COLO829 (cell line): ENCODE measurements around the gene PRKCZ.
A peak's percentile ranks its signal among the peaks of the same experiment; 100 is the strongest.
"Not testable (repeated sequence)": the region's sequence is repeated elsewhere in the genome, so short reads cannot be mapped to it uniquely, and the experiment has no call there.

Experiments used
- DNase-seq: peaks from one replicate; pipeline ENCODE4 v3.0.0; 2012; ENCODE audit warnings: low spot score

Gene PRKCZ

DNA sequence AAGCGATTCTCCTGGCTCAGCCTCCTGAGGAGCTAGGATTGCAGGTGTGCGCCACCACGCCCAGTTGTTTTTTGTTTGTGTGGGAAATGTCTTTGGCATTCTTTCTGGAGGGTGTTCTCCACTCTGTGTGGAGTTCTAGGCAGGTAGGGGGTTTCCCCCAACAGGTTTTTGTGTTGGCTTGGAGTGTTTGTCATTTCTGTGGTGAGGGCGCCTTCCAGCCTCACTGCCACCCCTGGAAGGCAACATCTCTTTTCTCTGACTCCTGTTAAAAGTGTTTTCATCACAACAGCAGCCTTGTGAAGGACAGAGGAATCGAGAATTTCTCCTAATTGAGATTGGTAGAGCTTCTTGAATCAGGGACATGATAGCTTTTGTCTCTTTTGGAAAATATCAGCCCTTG lies 69.7 kb downstream of the PRKCZ start:
- no peak for DNase-seq

DNA sequence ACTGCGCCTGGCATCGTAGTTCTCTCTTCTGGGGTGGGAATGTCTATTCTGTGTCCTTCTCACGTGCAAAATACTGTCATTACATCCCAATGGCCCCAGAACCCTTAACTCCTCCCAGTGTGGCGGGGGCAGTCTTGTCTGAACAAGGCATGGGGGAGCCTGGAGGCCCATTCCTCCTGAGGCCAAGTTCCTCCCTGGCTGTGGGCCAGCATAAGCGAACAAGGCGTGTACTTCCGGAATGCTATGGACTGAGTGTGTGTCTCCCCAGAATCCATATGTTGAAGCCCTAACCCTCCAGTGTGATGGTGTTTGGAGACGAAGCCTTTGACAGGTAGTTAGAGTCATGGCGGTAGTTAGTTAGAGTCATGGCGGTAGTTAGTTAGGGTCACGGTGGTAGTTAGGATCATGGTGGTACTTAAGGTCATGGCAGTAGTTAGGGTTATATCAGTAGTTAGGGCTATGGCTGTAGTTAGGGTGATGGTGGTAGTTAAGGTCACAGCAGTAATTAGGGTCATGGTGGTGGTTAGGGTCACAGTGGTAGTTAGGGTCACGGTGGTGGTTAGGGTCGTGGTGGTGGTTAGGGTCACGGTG lies 71.0 kb downstream of the PRKCZ start:
- no peak for DNase-seq

DNA sequence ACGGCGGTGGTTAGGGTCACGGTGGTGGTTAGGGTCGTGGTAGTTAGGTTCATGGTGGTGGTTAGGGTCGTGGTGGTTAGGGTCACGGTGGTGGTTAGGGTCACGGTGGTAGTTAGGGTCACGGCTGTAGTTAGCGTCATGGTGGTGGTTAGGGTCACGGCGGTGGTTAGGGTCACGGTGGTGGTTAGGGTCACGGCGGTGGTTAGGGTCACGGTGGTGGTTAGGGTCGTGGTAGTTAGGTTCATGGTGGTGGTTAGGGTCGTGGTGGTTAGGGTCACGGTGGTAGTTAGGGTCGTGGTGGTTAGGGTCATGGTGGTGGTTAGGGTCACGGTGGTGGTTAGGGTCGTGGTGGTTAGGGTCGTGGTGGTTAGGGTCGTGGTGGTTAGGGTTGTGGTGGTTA lies 71.6 kb downstream of the PRKCZ start:
- DNase-seq = not testable (repeated sequence)

GRCh38 chr1:2124446-2125198 lies 74.4 kb downstream of the PRKCZ start:
- no peak for DNase-seq

DNA sequence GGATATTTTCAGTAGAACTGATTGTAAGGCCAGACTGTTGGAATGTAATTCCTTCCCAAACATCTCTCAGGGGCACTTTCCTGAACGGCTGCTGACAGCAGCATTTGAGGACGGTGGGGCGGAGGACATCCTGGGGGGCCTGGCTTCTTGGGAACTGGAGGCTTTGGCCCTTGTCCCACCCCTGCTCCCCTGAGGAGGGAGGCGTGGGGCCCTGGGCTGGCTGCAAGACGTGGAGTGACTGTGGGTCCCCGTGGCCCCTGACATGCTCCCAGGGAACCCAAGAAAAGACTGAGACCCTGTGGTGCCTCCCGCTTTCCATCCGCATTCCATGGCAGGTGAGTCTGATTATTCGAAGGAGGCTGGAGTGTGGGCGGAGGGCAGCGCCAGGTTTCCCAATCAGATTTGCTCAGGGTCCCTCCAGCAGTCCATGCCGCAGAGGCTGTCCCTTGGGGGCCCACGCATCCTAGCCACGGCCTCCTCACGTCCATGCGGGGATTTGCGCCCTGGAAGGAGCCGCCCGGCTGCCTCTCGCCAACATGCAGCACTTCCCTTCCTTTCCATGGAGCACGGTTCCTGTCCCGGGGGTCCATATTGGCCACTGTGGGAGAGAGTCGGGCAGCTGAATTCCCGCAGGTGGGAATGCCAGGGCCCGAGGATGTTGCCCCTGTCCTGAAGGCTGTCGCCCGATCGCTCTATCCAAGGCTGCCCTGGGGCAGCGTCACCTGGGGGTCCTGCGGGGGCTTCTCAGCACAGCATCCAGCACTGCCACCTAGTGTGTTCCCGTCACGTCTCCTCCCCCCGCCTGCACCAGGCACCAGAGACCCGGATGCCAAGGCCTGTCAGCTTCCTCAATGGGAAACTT lies 75.4 kb downstream of the PRKCZ start:
- no peak for DNase-seq

DNA sequence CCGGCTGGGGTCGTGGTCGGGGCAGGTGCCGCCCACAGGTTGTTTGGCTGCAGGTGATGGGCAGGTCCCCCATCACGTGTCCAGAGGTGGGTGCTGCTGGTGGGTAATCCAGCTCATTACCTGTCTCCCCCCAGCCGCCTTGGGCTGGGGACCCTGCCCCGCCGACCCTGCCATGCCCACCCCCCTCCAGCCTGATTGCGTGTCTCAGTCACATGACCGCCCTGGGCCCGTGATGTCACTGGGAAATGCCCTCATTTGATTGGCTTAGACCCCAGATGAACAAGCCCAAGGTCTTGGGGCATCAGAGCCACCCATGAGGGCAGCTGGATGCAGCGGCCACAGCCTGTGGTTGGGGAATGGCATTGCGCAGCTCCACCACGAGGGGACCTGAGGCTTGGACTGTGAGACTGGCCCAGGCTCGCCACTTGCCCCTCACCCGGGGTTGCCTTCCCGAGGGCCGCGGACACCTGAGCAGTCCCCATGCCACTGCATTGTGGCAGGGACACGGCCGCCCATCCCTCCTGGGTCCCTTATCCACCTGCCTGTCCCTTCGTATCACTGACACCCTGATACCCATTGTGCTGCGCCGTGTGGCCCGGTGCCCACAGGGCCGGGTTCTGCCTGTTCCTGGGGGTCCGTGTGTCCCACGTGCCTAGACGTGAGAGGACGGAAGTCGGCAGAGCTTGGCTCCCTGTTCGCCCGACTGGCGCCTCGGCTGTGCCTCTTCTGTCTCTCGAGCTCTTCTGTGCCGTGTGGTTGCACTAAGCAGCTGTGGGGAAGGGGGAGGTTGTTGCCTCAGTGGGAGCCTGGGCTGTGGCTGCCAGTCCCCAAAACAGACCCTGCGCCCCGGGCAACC lies 76.3 kb downstream of the PRKCZ start:
- DNase-seq = no peak

GRCh38 chr1:2127187-2128145 lies 77.3 kb downstream of the PRKCZ start:
- no peak for DNase-seq

DNA sequence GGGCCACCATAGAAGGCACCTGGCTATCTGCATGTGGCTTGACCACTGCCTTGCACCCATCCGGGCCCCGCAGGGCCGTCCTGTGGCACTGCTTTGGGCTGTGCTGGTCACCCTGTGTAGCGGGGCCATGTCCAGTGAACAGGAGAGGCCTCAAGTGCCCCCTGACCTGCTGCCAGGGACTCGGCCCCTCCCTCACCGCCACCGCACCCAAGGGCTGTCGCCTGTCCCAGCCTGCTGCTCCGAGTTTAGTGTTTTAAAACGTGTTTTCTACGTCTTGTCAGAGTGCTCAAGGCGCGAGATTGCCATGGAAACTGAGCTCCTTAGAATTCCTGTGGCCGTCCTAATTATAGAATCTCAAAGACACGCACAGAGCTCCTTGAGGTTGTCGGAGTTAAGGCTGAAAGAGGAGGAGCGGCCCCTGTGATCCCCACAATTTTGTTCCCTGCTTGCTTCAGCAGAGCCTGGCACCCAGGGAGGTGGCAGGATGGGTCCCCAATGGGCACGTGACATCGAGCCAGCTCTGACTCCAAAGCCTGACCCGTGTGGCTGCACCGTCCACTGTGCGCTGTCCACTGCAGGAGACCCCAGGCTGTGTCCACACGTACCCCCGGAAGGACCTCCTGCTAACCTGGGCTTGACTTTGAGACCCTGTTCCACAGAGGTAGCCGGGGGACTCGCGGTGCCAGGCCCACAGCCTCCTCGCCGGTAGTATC lies 78.1 kb downstream of the PRKCZ start:
- no peak for DNase-seq

DNA sequence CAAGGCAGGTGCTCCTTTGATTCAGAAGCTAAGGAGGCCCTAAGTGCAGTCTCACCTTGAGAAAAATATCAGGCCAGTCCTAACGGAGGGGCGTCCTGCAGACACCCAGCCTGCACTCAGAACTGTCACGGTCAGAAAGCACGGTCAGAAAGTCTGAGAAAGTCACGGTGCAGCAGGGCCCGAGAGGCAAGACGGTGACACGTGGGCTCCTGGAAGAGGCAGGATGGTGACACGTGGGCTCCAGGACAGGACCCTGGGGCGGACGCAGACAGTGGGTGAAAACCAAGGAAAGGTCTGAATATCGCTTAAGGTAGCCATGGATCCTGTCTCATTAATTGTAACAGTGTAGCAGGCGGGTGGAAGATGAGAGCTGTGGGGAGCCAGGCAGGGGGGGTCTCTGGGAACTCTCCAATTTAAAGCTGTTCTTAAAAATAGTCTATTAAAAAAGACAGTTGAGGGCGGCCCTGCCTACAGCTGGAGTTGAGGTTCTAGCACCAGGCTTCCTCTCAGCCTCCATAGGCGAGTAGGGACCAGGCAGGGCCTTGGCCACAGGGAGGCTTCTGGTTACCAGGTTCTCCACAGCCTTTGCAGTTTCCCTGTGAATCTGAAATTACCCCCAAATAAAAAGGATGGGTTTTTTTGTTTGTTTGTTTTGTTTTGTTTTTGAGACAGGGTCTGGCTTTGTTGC lies 79.2 kb downstream of the PRKCZ start:
- DNase-seq = no peak

DNA sequence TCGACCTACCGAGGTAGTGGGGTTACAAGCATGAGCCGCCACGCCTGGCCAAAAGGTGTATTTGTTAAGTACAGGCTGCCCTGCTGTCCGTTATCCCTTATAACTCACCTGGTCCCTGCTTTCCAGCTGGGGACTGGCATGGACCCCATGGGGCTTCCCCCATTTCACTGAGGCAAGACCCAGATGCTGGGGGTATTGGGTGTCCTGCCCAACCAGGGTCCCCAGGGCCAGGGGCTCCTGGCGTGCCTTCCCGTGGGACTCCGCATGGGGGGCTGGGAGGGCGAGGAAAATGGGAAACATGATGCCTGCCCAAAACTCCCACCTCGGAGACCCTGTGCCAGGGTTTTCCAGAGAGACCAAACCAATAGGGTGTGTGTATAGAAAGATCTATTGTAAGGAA lies 79.9 kb downstream of the PRKCZ start:
- no peak for DNase-seq

DNA sequence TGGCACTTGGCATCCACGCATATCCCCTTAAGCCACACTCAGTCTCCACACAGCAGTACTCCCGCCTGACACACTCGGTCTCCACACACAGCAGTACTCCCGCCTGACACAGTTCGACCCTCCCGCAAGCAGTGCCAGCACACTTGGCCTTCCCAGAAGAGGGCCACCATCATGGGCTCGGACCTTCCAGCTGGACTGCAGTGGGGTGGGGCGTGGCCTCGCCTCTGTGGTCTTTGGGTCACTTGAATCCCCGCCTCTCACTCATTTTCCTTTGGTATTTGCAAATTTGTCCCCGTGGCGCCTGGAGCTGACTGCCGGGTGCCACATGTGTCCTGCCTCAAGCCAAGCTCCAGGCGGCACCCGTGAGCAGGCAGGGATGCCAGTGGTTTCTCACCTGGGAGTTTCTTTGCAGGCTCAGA lies 80.7 kb downstream of the PRKCZ start:
- no peak for DNase-seq

- DNase-seq = no peak
These were observed 82.2 kb downstream of the PRKCZ start for GRCh38 chr1:2132222-2133038.

DNA sequence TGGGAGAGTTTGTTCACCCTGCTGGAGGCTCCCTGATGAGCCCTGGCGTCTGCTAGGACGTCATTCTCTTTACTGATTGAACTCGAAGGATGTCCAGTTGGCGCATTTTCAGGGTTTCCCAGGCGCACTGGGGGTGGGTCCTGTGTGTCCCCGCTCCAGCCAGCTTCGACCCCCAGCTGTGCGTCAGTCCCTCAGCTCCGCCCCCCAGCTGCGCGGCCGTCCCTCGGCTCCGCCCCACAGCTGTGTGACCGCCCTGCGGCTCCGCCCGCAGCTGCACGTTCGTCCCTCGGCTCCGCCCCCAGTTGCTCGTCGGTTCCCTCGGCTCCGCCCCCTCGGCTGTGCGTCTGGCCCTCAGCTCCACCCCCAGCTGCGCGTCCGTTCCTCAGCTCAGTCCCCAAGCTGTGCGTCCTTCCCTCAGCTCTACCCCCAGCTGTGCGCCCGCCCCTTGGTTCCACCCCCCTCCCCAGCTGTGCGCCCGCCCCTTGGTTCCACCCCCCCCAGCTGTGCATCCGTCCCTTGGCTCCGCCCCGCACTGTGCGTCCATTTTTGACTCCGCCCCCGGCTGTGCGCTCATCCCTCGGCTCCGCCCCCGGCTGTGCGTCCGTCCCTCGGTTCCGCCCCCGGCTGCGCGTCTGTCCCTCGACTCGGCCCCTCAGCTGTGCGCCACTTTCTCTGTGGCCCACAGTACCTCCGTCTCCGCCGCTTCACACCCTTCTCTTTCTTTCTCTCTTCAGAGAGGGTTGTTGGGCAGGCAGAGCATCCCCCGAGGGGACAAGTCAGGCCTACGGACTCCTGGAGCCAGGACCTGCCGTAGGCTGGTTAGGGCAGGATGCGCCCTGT lies 83.0 kb downstream of the PRKCZ start:
- DNase-seq = peak; percentile 89

GRCh38 chr1:2133879-2134215 lies 83.6 kb downstream of the PRKCZ start:
- no peak for DNase-seq

DNA sequence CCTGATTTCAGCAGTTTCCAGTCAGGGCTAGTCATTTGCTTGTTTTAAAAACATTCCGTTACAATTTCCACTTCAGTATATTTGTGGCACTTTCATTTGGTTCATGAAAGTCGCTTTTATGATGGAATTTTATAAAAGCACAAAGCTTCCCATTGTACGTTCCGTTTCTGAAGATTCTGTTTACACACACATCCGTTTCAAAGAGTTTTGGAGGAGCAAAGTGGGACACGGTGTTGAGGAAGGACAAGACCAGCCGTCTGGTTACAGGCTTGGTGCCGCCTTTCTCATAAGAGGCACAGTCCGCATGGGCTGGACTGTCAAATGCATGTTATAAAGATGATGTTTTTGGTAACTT lies 84.0 kb downstream of the PRKCZ start:
- DNase-seq = peak; percentile 22

DNA sequence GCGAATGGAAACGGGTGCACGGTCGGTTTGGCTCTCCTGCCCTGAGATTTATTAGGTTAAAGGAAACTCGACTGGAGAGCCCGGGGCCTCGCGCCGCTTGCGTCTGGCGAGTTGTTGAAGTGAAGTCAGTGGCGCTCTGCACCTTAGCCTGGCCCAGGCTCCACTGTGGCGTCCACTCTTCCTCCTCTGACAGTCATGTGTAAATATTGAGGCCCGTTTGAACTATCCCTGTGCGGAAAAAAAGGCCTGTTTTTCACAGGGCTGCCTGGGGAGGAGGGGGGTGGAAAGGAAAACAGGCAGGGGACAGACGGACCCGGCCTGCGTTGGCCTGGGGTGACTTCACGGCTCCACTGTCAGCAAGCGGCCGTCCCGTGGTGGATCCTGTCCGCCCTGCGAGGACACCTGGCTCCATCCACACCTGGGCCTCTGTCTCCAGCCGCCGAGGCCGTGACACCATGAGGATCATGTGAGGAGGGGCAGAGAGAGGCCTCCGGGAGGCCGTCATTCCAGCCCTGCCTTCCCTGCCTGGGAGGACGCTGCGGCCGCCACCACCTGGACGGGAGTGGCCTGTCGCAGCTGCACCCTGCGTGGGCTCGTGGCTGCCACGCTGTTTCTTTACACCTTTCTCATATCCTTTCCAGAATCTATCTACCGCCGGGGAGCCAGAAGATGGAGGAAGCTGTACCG lies 84.6 kb downstream of the PRKCZ start:
- no peak for DNase-seq

- peak; percentile 58 for DNase-seq
These were observed 85.2 kb downstream of the PRKCZ start for GRCh38 chr1:2135441-2135841.
